OCI-LY1 (cell line): ENCODE measurements around the gene CDH13.

Experiments used
- H2AFZ ChIP-seq: fragments of 200-600 bp; sonication (generic), shearing (Covaris generic); 2 replicates; pipeline ENCODE4 v1.6.0; 2014; ENCODE audit warnings: antibody characterized with exemption, mild to moderate bottlenecking, low read length
- H3F3A ChIP-seq: fragments of 200-600 bp; sonication (generic), shearing (Covaris generic); 2 replicates; pipeline ENCODE4 v1.6.0; 2014; ENCODE audit warnings: mild to moderate bottlenecking, antibody characterized with exemption, low read length, moderate library complexity; ENCODE audit not compliant: insufficient read depth
- H3K27ac ChIP-seq: fragments of 200-600 bp; sonication (generic); 2 replicates; pipeline ENCODE4 v1.5.1; 2014; ENCODE audit warnings: low read length, mixed run types, mild to moderate bottlenecking, low read depth; ENCODE audit not compliant: poor library complexity, severe bottlenecking
- H3K27me3 ChIP-seq: fragments of 200-600 bp; sonication (generic); 2 replicates; pipeline ENCODE4 v1.6.0; 2014; ENCODE audit warnings: antibody characterized with exemption, mild to moderate bottlenecking, low read length, moderate library complexity; ENCODE audit not compliant: insufficient read depth
- H3K36me3 ChIP-seq: fragments of 200-600 bp; sonication (generic); 2 replicates; pipeline ENCODE4 v1.6.1; 2014; ENCODE audit warnings: mild to moderate bottlenecking, antibody characterized with exemption, low read length, moderate library complexity, mixed read lengths; ENCODE audit not compliant: insufficient read depth
- H3K4me1 ChIP-seq: fragments of 200-600 bp; sonication (generic); 2 replicates; pipeline ENCODE4 v1.5.1; 2014; ENCODE audit warnings: mild to moderate bottlenecking, low read length, moderate library complexity; ENCODE audit not compliant: insufficient read depth, severe bottlenecking
- H3K4me2 ChIP-seq: fragments of 200-600 bp; sonication (generic), shearing (Covaris generic); 2 replicates; pipeline ENCODE4 v1.6.1; 2014; ENCODE audit warnings: low read length
- H3K4me3 ChIP-seq: fragments of 200-600 bp; sonication (generic); 2 replicates; pipeline ENCODE4 v1.5.1; 2014; ENCODE audit warnings: low read length, low read depth, mild to moderate bottlenecking, mixed read lengths; ENCODE audit not compliant: poor library complexity, severe bottlenecking
- H3K79me2 ChIP-seq: fragments of 200-600 bp; shearing (Covaris generic); 2 replicates; pipeline ENCODE4 v1.6.1; 2016; ENCODE audit warnings: mixed run types, low read length, mixed read lengths; ENCODE audit not compliant: insufficient read depth
- H3K9ac ChIP-seq: fragments of 200-600 bp; sonication (generic), shearing (Covaris generic); 2 replicates; pipeline ENCODE4 v1.6.1; 2014; ENCODE audit warnings: mild to moderate bottlenecking, low read length, mixed read lengths
- H3K9me2 ChIP-seq: fragments of 200-600 bp; sonication (generic), shearing (Covaris generic); 2 replicates; pipeline ENCODE4 v1.6.1; 2014; ENCODE audit warnings: low read depth, mild to moderate bottlenecking, low read length, mixed read lengths
- H3K9me3 ChIP-seq: fragments of 200-600 bp; shearing (Covaris generic); 2 replicates; pipeline ENCODE4 v1.6.1; 2014; ENCODE audit warnings: low read length, mixed read lengths
- H4K20me1 ChIP-seq: fragments of 200-600 bp; sonication (generic), shearing (Covaris generic); 2 replicates; pipeline ENCODE4 v1.6.0; 2016; ENCODE audit warnings: mild to moderate bottlenecking, low read length; ENCODE audit not compliant: insufficient read depth
- EZH2 ChIP-seq: fragments of 200-600 bp; sonication (generic), shearing (Covaris generic); IDR thresholded peaks from 2 replicates; pipeline ENCODE4 v1.8.0; 2017; ENCODE audit warnings: borderline replicate concordance, mixed run types, mild to moderate bottlenecking, antibody characterized with exemption, low read length, moderate library complexity, mixed read lengths
- TF ChIP-seq, protein P1 (sequence below): fragments of 200-600 bp; sonication (generic), shearing (Covaris generic); IDR thresholded peaks from 2 replicates; pipeline ENCODE4 v1.5.1; 2017; ENCODE audit warnings: mild to moderate bottlenecking, antibody characterized with exemption, low read length, moderate library complexity, mixed read lengths

The CDH13 gene

GRCh38 chr16:83449861-83450260 lies 823.1 kb downstream of the CDH13 start:
- no peaks in the 10 kb centered on the region for H4K20me1 ChIP-seq
- H3K9ac ChIP-seq, result no peak overlapping the region
- TF ChIP-seq, protein P1, sequence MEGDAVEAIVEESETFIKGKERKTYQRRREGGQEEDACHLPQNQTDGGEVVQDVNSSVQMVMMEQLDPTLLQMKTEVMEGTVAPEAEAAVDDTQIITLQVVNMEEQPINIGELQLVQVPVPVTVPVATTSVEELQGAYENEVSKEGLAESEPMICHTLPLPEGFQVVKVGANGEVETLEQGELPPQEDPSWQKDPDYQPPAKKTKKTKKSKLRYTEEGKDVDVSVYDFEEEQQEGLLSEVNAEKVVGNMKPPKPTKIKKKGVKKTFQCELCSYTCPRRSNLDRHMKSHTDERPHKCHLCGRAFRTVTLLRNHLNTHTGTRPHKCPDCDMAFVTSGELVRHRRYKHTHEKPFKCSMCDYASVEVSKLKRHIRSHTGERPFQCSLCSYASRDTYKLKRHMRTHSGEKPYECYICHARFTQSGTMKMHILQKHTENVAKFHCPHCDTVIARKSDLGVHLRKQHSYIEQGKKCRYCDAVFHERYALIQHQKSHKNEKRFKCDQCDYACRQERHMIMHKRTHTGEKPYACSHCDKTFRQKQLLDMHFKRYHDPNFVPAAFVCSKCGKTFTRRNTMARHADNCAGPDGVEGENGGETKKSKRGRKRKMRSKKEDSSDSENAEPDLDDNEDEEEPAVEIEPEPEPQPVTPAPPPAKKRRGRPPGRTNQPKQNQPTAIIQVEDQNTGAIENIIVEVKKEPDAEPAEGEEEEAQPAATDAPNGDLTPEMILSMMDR, result no peak
- TF ChIP-seq EZH2, result no peak
- no peak overlapping the region for H3K4me3 ChIP-seq
- H3K4me1 ChIP-seq, result no peaks in the 10 kb centered on the region
- no peaks in the 10 kb centered on the region for H3K79me2 ChIP-seq
- H3K9me2 ChIP-seq, result no peaks in the 10 kb centered on the region
- H3F3A ChIP-seq, result no peaks in the 10 kb centered on the region
- no peak overlapping the region for H2AFZ ChIP-seq
- no peak overlapping the region for H3K4me2 ChIP-seq
- H3K36me3 ChIP-seq, result no peaks in the 10 kb centered on the region
- no peak overlapping the region for H3K27ac ChIP-seq
- no peaks in the 10 kb centered on the region for H3K9me3 ChIP-seq
- H3K27me3 ChIP-seq, result no peaks in the 10 kb centered on the region

- H4K20me1 ChIP-seq, result no peaks in the 10 kb centered on the region
- H2AFZ ChIP-seq, result no peak overlapping the region
- H3K9me2 ChIP-seq, result no peaks in the 10 kb centered on the region
- no peak overlapping the region for H3K9ac ChIP-seq
- H3K27ac ChIP-seq, result no peak overlapping the region
- H3K27me3 ChIP-seq, result peaks cover 6% of the 10 kb centered on the region; the same call in 1 of the 2 replicates
- H3F3A ChIP-seq, result no peaks in the 10 kb centered on the region
- H3K4me1 ChIP-seq, result no peaks in the 10 kb centered on the region
- TF ChIP-seq EZH2, result no peak
- TF ChIP-seq, protein P1, result no peak
- no peak overlapping the region for H3K4me3 ChIP-seq
- H3K4me2 ChIP-seq, result no peak overlapping the region
- H3K36me3 ChIP-seq, result no peaks in the 10 kb centered on the region
- H3K9me3 ChIP-seq, result no peaks in the 10 kb centered on the region
- H3K79me2 ChIP-seq, result no peaks in the 10 kb centered on the region
Measured at GRCh38 chr16:83453977-83454376, 827.2 kb downstream of the CDH13 start.

GRCh38 chr16:83455716-83456115 lies 828.9 kb downstream of the CDH13 start:
- H3K27ac ChIP-seq, result no peak overlapping the region
- H3K9me2 ChIP-seq, result no peaks in the 10 kb centered on the region
- H2AFZ ChIP-seq, result no peak overlapping the region
- TF ChIP-seq, protein P1, result no peak
- no peak for TF ChIP-seq EZH2
- no peaks in the 10 kb centered on the region for H3F3A ChIP-seq
- H3K4me2 ChIP-seq, result no peak overlapping the region
- no peaks in the 10 kb centered on the region for H3K36me3 ChIP-seq
- no peaks in the 10 kb centered on the region for H3K79me2 ChIP-seq
- no peaks in the 10 kb centered on the region for H3K9me3 ChIP-seq
- no peaks in the 10 kb centered on the region for H3K4me1 ChIP-seq
- H3K27me3 ChIP-seq, result peaks cover 6% of the 10 kb centered on the region; the same call in 1 of the 2 replicates
- H4K20me1 ChIP-seq, result no peaks in the 10 kb centered on the region
- H3K4me3 ChIP-seq, result no peak overlapping the region
- H3K9ac ChIP-seq, result no peak overlapping the region
